Fibroblast of mammary gland (primary cell): ENCODE results near the gene CNTNAP1.
A peak's percentile ranks its signal among the peaks of the same experiment; 100 is the strongest.

Source experiments
- DNase-seq: peaks from one replicate; pipeline ENCODE4 v3.0.0-alpha.2; 2010; ENCODE audit warnings: low read depth
- H3K4me3 ChIP-seq: 2 replicates; pipeline ENCODE4 v1.5.1; 2011; ENCODE audit warnings: low read depth, mild to moderate bottlenecking, low read length, moderate library complexity; ENCODE audit not compliant: control insufficient read depth
- CTCF ChIP-seq: conservative IDR thresholded peaks from 2 replicates; pipeline ENCODE4 v1.5.1; 2011; ENCODE audit warnings: low read depth, low read length, inconsistent platforms; ENCODE audit not compliant: control insufficient read depth, insufficient read depth

CNTNAP1 gene

GRCh38 chr17:42680331-42680808 is 2.0 kb upstream of the CNTNAP1 start:
- peak overlapping the region; percentile 12 for H3K4me3 ChIP-seq
- peak; percentile 78 for DNase-seq
- no peak for TF ChIP-seq CTCF

GRCh38 chr17:42682722-42683403 is 532 bp downstream of the CNTNAP1 start:
- DNase-seq: peak; percentile 62
- TF ChIP-seq CTCF: no peak
- H3K4me3 ChIP-seq: peak overlapping the region; percentile 64

GRCh38 chr17:42683407-42684034 is 1.2 kb downstream of the CNTNAP1 start:
- no peak for TF ChIP-seq CTCF
- peak overlapping the region; percentile 64 for H3K4me3 ChIP-seq
- peak; percentile 31 for DNase-seq

GRCh38 chr17:42684929-42685556 is 2.7 kb downstream of the CNTNAP1 start:
- TF ChIP-seq CTCF: no peak
- DNase-seq: no peak
- no peak overlapping the region for H3K4me3 ChIP-seq

- TF ChIP-seq CTCF: no peak
- H3K4me3 ChIP-seq: no peak overlapping the region
- no peak for DNase-seq
Measured at GRCh38 chr17:42685831-42686230, 3.5 kb downstream of the CNTNAP1 start.

GRCh38 chr17:42686520-42687128 is 4.3 kb downstream of the CNTNAP1 start:
- no peak overlapping the region for H3K4me3 ChIP-seq
- DNase-seq: no peak
- TF ChIP-seq CTCF: no peak
